ENCODE results near the gene DNAAF3.
A peak's percentile ranks its signal among the peaks of the same experiment; 100 is the strongest.

Gene DNAAF3

DNA sequence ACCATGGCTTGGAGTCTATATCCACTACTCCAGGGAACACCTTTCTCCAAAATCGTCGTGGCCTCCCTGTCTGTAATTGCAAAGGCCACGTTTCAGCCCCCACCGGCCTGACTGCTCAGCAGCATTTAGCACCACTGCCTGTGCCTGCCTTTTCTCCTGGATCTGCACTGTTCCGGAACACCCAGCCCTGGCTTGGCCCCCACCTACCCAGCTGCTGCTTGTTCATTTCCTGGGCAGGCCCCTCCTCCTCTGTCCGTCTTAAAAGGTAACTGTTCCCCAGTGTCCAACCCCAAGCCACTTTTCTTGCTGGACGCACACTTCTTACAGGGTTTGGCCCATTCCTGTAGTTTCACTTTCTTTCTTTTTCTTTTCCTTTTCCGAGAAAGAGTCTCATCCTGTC lies 22.2 kb upstream of the DNAAF3 start:
- DNase-seq (ENCODE audit: low read depth) = no peak
- H3K4me3 ChIP-seq (ENCODE audit: low read depth, low read length) = no peak overlapping the region
- TF ChIP-seq, protein P1, sequence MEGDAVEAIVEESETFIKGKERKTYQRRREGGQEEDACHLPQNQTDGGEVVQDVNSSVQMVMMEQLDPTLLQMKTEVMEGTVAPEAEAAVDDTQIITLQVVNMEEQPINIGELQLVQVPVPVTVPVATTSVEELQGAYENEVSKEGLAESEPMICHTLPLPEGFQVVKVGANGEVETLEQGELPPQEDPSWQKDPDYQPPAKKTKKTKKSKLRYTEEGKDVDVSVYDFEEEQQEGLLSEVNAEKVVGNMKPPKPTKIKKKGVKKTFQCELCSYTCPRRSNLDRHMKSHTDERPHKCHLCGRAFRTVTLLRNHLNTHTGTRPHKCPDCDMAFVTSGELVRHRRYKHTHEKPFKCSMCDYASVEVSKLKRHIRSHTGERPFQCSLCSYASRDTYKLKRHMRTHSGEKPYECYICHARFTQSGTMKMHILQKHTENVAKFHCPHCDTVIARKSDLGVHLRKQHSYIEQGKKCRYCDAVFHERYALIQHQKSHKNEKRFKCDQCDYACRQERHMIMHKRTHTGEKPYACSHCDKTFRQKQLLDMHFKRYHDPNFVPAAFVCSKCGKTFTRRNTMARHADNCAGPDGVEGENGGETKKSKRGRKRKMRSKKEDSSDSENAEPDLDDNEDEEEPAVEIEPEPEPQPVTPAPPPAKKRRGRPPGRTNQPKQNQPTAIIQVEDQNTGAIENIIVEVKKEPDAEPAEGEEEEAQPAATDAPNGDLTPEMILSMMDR (conservative IDR thresholded peaks at IDR 0.05; ENCODE audit: low read depth, low read length) = no peak

DNA sequence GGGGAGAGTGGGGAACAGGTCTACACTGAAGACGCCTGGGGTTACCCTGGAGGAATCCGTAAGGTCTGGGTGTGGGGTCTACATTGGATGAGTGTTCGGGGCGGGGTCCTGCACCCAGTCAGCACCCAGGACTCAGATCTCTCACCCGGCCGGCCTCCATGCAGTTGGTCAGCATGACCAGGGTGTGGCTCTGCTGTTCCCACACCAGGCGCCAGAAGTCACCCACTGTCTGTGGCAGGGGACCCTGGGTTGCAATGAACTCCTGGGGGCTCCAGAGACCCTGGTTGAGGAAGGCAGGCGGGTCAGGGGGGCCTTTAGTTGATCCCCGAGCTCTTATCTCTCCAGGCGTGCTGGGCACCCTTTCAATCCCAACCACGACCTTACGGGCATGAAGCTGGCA lies 19.7 kb upstream of the DNAAF3 start:
- DNase-seq (ENCODE audit: low read depth) = no peak
- TF ChIP-seq, protein P1 (conservative IDR thresholded peaks at IDR 0.05; ENCODE audit: low read depth, low read length) = no peak
- H3K4me3 ChIP-seq (ENCODE audit: low read depth, low read length) = no peak overlapping the region

DNA sequence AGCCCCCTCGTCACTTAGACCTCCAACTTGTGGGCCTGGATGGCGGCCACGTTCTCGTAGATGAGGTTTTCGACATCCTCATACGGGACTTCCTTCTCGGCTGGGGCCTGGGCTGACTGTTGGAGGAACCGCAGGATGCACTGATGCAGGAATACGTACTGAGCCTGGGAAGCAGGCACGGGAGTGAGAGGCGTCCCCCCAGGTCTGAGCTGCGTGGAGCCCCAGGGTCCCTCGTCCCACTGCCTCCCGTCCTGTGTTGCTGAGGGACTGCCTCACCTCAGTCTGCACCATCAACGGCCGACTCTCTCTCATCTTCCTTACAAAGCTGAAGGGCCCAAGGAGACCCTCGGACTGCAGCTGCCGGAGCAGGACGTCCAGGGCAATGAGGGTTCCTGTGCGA lies 15.3 kb upstream of the DNAAF3 start:
- TF ChIP-seq, protein P1 (conservative IDR thresholded peaks at IDR 0.05; ENCODE audit: low read depth, low read length) = no peak
- no peak overlapping the region for H3K4me3 ChIP-seq (ENCODE audit: low read depth, low read length)
- no peak for DNase-seq (ENCODE audit: low read depth)

DNA sequence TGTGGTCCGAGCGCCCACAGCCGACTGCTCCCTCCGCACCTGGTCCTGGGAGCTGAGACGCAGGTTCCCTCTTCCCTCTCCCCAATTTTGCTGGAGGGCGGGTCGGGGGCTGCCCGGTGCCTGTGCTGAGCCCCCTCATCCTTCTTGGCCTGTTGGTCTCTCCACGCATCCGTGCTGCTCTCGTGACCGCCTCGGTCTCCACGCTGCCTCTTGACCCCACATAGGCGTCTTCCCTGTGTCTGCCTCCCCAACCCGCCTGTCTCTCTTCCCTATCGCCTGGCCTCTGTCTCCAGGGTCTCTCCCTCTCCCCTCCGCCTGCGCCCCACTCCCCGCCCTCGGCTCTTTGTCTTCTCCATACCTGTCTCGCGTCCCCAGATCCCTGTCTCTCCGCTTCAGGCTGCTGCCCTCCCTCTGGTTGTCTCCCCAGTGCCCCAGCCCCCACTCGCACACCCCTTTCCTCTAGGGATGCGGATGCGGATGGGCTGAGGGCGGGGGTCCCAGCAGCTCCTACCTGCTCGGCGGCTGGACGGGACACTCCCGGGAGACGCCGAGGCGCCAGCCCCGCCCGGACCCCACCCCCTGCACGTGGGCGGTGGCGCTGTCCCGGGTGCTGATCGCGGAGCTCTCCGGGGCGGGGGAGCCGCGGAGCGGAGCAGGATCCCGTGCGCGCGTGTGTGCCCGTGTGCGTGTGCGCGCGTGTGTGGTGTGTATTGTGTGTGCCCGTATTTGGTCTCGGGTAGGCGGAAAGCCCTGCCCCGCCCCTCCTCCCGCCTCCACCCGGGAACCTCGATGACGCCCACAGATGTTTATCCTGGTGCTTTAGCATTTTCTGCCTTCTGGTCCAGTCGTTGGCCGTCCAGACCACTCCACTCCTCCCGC lies 13.4 kb upstream of the DNAAF3 start, which contains the start of gene SYT5:
SYT5 (minus strand) TSS at position 684 of the 879 bp plus-strand sequence. CDS start 1,248 bp downstream, outside the sequence.
- peak; percentile 31 for DNase-seq (ENCODE audit: low read depth)
- peak within 1 kb of the TSS; percentile 47 for H3K4me3 ChIP-seq (ENCODE audit: low read depth, low read length)
- TF ChIP-seq, protein P1 (conservative IDR thresholded peaks at IDR 0.05; ENCODE audit: low read depth, low read length) = no peak

DNA sequence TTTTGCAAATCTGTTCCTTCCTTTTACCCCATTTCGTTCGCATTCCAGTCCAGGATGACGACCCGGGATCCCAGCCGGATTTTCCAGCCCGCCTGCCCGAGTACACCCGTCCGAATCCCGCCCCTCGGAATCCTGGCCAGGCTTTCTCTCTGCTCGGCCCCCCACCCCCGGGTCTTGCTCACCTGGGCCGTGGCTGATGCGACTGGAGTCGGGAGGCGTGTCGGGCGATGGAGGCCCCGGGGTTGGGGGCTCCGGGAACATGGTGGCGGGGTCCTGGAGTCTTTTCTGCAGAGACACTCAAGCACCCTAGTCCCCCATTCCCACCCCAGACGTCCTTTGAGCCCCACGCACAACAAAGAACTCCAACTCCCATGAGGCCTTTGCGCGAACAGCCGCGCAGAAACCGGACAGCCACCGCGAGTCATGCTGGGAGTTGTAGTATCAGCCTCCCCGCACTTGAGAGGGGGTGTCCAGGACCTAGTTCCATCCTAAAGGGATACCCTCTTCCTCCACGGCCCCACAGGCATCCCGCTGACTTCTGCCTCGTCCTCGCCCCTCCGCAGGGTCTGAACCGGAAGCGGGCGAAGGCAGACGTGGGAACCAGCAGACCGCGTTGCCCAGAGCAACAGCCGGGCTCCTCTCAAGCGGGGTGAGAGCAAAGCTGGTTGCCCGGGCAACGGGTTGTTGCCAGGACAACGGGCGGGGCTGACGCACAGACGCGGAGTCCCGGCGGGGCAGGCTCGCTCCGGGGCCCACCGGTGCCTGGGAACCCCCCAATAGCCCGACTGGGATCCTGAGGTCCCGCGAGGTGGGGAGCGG lies 12.6 kb upstream of the DNAAF3 start:
- peak overlapping the region; percentile 47 for H3K4me3 ChIP-seq (ENCODE audit: low read depth, low read length)
- TF ChIP-seq, protein P1 (conservative IDR thresholded peaks at IDR 0.05; ENCODE audit: low read depth, low read length) = no peak
- DNase-seq (ENCODE audit: low read depth) = peak; percentile 90

DNA sequence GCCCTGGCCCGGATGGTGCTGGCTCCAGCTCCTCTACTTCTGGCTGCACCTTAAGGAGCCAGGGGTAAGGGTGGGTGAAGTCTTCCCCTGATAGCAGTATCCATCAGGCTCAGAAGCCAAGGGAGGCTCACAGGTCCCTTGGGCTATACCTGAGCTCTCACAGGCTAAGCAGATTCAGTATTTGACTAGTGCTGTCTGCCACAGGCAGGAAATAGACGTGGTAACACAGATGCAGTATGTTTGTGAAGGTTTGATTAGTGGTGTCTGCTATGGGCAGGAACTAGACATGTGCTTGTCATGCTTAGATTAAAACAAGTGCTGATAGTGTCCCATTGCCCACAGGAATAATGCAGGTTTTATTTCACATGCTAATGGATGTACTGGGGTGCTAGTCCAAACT lies 9.7 kb upstream of the DNAAF3 start:
- TF ChIP-seq, protein P1 (conservative IDR thresholded peaks at IDR 0.05; ENCODE audit: low read depth, low read length) = no peak
- H3K4me3 ChIP-seq (ENCODE audit: low read depth, low read length) = no peak overlapping the region
- DNase-seq (ENCODE audit: low read depth) = no peak

Data from choroid plexus epithelial cell (primary cell).